HEK293 (cell line): ENCODE results near the gene KSR1.

ENCODE experiments used
- CTCF ChIA-PET: fragments of 350-600 bp; formaldehyde crosslinking; extraction: SDS; loops from one replicate; lab custom pipeline; 2021; ENCODE audit warnings: antibody characterized with exemption; lab: Yijun Ruan, JAX
- POLR2A ChIA-PET: fragments of 300-600 bp; formaldehyde crosslinking; extraction: SDS; loops from one replicate; lab custom pipeline; 2020; ENCODE audit warnings: antibody characterized with exemption, inconsistent platforms; lab: Yijun Ruan, JAX
- H3K27ac ChIP-seq: fragments of 200-500 bp; sonication (Bioruptor generic); 2 replicates; pipeline ENCODE4 v1.5.1; 2014; ENCODE audit warnings: low read depth, low read length, control low read depth, inconsistent platforms; ENCODE audit errors: extremely low read depth
- H3K36me3 ChIP-seq, 2 experiments: fragments of 200-500 bp in 1 of 2; sonication (Bioruptor generic) in 1 of 2; 1 replicate in 1 of 2; 2 replicates in 1 of 2; pipeline ENCODE4 v1.5.1; 2014 to 2017; ENCODE audit warnings: inconsistent platforms in 2 of 2, low read length in 2 of 2; ENCODE audit not compliant: control insufficient read depth in 2 of 2, insufficient read depth in 1 of 2
- H3K4me1 ChIP-seq: fragments of 200-500 bp; sonication (Bioruptor generic); 2 replicates; pipeline ENCODE4 v1.5.1; 2014; ENCODE audit warnings: mild to moderate bottlenecking, low read length, inconsistent platforms; ENCODE audit not compliant: control insufficient read depth, insufficient read depth
- H3K4me3 ChIP-seq: 2 replicates; pipeline ENCODE4 v1.5.1; 2011; ENCODE audit warnings: low read depth, mild to moderate bottlenecking, control low read depth, low read length, moderate library complexity
- H3K9me3 ChIP-seq: fragments of 200-500 bp; sonication (Bioruptor generic); 2 replicates; pipeline ENCODE4 v1.5.1; 2014; ENCODE audit warnings: low read depth, low read length, inconsistent platforms; ENCODE audit not compliant: control insufficient read depth, insufficient read depth
- GLI4 ChIP-seq: fragments of 450-650 bp; formaldehyde crosslinking; IDR thresholded peaks from 2 replicates; pipeline ENCODE4 v1.5.1; 2016; ENCODE audit warnings: missing biosample characterization, missing genetic modification characterization
- GLIS1 ChIP-seq: fragments of 450-650 bp; formaldehyde crosslinking; IDR thresholded peaks from 2 replicates; pipeline ENCODE4 v1.5.1; 2016; ENCODE audit warnings: missing biosample characterization, missing genetic modification characterization
- PRDM1 ChIP-seq: fragments of 450-650 bp; formaldehyde crosslinking; IDR thresholded peaks from 2 replicates; pipeline ENCODE4; 2016; ENCODE audit warnings: missing biosample characterization, missing genetic modification characterization
- ZIC2 ChIP-seq: fragments of 450-650 bp; formaldehyde crosslinking; IDR thresholded peaks from 2 replicates; pipeline ENCODE4 v1.5.1; 2016; ENCODE audit warnings: missing biosample characterization, missing genetic modification characterization
- ZNF10 ChIP-seq: fragments of 450-650 bp; formaldehyde crosslinking; IDR thresholded peaks from 2 replicates; pipeline ENCODE4 v1.5.1; 2017; ENCODE audit warnings: missing biosample characterization, missing genetic modification characterization
- ZNF114 ChIP-seq: fragments of 450-650 bp; formaldehyde crosslinking; IDR thresholded peaks from 2 replicates; pipeline ENCODE4 v1.5.0; 2017; ENCODE audit warnings: missing biosample characterization, missing genetic modification characterization
- ZNF335 ChIP-seq: fragments of 450-650 bp; formaldehyde crosslinking; conservative IDR thresholded peaks from 2 replicates; pipeline ENCODE4 v1.5.1; 2016; ENCODE audit warnings: missing biosample characterization, missing genetic modification characterization
- ZNF433 ChIP-seq: fragments of 450-650 bp; formaldehyde crosslinking; IDR thresholded peaks from 2 replicates; pipeline ENCODE4 v1.5.1; 2016; ENCODE audit warnings: missing biosample characterization, missing genetic modification characterization, low read depth
- ZNF600 ChIP-seq: fragments of 450-650 bp; formaldehyde crosslinking; IDR thresholded peaks from 2 replicates; pipeline ENCODE4 v1.5.1; 2016; ENCODE audit warnings: missing biosample characterization, missing genetic modification characterization
- TF ChIP-seq, protein P1 (sequence below): fragments of 450-650 bp; formaldehyde crosslinking; IDR thresholded peaks from 2 replicates; pipeline ENCODE4 v1.5.1; 2016; ENCODE audit warnings: missing biosample characterization, missing genetic modification characterization
- TF ChIP-seq, protein P2 (sequence below): fragments of 450-650 bp; formaldehyde crosslinking; IDR thresholded peaks from 2 replicates; pipeline ENCODE4 v1.5.1; 2016; ENCODE audit warnings: missing biosample characterization, missing genetic modification characterization
- TF ChIP-seq, protein P3 (sequence below): fragments of 450-650 bp; formaldehyde crosslinking; IDR thresholded peaks from 2 replicates; pipeline ENCODE4 v1.5.1; 2016; ENCODE audit warnings: missing biosample characterization, missing genetic modification characterization
- TF ChIP-seq, protein P4 (sequence below): fragments of 450-650 bp; formaldehyde crosslinking; IDR thresholded peaks from 2 replicates; pipeline ENCODE4 v1.5.1; 2016; ENCODE audit warnings: missing biosample characterization, missing genetic modification characterization
- TF ChIP-seq, protein P5 (sequence below): fragments of 450-650 bp; formaldehyde crosslinking; IDR thresholded peaks from 2 replicates; pipeline ENCODE4 v1.5.1; 2016; ENCODE audit warnings: missing biosample characterization, missing genetic modification characterization
- TF ChIP-seq, protein P6 (sequence below): fragments of 450-650 bp; formaldehyde crosslinking; IDR thresholded peaks from 2 replicates; pipeline ENCODE4 v1.5.1; 2017; ENCODE audit warnings: missing biosample characterization, mild to moderate bottlenecking, missing genetic modification characterization, moderate library complexity

KSR1 gene

DNA sequence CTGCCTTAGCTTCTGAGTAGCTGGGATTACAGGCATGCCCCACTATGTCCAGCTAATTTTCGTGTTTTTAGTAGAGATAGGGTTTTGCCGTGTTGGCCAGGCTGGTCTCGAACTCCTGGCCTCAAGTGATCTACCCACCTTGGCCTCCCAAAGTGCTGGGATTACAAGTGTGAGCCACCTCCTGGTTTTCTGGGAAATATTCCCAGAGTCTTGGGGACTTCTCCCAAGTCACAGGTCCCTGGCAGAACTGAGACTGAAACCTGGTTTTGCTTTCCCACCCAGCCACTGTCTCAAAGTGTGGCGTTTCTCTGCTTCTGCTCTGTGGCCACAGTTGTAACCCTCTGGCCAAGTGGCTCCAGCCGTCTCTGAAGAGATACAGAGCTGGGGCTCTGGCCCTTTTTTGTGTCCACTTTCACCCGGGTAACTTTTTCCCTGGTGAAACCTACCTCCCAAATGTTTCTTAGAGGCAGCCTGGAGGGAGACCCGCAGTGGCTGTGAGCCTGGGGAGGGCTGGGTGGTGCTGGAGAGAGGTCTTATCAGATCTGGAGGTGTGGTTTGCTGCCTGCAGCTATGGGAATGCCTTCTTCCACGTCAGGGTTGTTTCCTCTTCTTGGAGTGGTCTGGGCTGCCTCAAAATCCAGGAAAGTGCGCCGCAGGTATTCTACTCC is 5.1 kb downstream of the KSR1 start:
- CTCF ChIA-PET: interaction anchor here (0.6 to 5.9 kb wide), 8 partner anchors 8 to 224 kb away, joined by 3 to 40 read pairs (median 4); no protein-coding TSS in a partner anchor

More for the DNA sequence above, 5.1 kb downstream of the KSR1 start:
- POLR2A ChIA-PET: interaction anchor here (0.9 to 1.9 kb wide), 3 partner anchors 11 to 166 kb away, joined by 3 to 8 read pairs (median 3); no protein-coding TSS in a partner anchor
- H3K27ac ChIP-seq: no peak overlapping the region
- TF ChIP-seq ZNF600 (tag by site-specific recombination) (peak; percentile 52; the same call in 1 of the 2 replicates), PRDM1 (tag by site-specific recombination) (peak; percentile 79), ZNF10 (tag by site-specific recombination) (no peak), ZIC2 (peak; percentile 76; the same call in 1 of the 2 replicates), ZNF114 (tag by site-specific recombination) (no peak), GLIS1 (tag by site-specific recombination) (peak; percentile 65), ZNF433 (tag by site-specific recombination) (no peak), GLI4 (tag by site-specific recombination) (no peak), ZNF335 (no peak)
- TF ChIP-seq, protein P1, sequence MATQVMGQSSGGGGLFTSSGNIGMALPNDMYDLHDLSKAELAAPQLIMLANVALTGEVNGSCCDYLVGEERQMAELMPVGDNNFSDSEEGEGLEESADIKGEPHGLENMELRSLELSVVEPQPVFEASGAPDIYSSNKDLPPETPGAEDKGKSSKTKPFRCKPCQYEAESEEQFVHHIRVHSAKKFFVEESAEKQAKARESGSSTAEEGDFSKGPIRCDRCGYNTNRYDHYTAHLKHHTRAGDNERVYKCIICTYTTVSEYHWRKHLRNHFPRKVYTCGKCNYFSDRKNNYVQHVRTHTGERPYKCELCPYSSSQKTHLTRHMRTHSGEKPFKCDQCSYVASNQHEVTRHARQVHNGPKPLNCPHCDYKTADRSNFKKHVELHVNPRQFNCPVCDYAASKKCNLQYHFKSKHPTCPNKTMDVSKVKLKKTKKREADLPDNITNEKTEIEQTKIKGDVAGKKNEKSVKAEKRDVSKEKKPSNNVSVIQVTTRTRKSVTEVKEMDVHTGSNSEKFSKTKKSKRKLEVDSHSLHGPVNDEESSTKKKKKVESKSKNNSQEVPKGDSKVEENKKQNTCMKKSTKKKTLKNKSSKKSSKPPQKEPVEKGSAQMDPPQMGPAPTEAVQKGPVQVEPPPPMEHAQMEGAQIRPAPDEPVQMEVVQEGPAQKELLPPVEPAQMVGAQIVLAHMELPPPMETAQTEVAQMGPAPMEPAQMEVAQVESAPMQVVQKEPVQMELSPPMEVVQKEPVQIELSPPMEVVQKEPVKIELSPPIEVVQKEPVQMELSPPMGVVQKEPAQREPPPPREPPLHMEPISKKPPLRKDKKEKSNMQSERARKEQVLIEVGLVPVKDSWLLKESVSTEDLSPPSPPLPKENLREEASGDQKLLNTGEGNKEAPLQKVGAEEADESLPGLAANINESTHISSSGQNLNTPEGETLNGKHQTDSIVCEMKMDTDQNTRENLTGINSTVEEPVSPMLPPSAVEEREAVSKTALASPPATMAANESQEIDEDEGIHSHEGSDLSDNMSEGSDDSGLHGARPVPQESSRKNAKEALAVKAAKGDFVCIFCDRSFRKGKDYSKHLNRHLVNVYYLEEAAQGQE (tag by site-specific recombination): 0 out of 2 replicates have a peak, but pooled peaks have one; percentile 23
- TF ChIP-seq, protein P2, sequence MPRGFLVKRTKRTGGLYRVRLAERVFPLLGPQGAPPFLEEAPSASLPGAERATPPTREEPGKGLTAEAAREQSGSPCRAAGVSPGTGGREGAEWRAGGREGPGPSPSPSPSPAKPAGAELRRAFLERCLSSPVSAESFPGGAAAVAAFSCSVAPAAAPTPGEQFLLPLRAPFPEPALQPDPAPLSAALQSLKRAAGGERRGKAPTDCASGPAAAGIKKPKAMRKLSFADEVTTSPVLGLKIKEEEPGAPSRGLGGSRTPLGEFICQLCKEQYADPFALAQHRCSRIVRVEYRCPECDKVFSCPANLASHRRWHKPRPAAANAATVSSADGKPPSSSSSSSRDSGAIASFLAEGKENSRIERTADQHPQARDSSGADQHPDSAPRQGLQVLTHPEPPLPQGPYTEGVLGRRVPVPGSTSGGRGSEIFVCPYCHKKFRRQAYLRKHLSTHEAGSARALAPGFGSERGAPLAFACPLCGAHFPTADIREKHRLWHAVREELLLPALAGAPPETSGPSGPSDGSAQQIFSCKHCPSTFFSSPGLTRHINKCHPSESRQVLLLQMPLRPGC: 0 out of 2 replicates have a peak, but pooled peaks have one; percentile 12
- TF ChIP-seq, protein P3, sequence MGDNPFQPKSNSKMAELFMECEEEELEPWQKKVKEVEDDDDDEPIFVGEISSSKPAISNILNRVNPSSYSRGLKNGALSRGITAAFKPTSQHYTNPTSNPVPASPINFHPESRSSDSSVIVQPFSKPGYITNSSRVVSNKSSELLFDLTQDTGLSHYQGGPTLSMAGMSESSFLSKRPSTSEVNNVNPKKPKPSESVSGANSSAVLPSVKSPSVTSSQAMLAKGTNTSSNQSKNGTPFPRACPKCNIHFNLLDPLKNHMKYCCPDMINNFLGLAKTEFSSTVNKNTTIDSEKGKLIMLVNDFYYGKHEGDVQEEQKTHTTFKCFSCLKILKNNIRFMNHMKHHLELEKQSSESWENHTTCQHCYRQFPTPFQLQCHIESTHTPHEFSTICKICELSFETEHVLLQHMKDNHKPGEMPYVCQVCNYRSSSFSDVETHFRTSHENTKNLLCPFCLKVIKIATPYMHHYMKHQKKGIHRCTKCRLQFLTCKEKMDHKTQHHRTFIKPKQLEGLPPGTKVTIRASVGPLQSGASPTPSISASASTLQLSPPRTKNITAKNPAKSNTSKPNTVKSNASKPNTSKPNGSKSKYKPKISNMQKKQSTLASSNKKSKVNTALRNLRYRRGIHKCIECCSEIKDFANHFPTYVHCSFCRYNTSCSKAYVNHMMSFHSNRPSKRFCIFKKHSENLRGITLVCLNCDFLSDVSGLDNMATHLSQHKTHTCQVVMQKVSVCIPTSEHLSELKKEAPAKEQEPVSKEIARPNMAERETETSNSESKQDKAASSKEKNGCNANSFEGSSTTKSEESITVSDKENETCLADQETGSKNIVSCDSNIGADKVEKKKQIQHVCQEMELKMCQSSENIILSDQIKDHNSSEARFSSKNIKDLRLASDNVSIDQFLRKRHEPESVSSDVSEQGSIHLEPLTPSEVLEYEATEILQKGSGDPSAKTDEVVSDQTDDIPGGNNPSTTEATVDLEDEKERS (tag by site-specific recombination): no peak
- TF ChIP-seq, protein P4, sequence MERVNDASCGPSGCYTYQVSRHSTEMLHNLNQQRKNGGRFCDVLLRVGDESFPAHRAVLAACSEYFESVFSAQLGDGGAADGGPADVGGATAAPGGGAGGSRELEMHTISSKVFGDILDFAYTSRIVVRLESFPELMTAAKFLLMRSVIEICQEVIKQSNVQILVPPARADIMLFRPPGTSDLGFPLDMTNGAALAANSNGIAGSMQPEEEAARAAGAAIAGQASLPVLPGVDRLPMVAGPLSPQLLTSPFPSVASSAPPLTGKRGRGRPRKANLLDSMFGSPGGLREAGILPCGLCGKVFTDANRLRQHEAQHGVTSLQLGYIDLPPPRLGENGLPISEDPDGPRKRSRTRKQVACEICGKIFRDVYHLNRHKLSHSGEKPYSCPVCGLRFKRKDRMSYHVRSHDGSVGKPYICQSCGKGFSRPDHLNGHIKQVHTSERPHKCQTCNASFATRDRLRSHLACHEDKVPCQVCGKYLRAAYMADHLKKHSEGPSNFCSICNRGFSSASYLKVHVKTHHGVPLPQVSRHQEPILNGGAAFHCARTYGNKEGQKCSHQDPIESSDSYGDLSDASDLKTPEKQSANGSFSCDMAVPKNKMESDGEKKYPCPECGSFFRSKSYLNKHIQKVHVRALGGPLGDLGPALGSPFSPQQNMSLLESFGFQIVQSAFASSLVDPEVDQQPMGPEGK: no peak; the same call in 1 of the 2 replicates
- TF ChIP-seq, protein P5, sequence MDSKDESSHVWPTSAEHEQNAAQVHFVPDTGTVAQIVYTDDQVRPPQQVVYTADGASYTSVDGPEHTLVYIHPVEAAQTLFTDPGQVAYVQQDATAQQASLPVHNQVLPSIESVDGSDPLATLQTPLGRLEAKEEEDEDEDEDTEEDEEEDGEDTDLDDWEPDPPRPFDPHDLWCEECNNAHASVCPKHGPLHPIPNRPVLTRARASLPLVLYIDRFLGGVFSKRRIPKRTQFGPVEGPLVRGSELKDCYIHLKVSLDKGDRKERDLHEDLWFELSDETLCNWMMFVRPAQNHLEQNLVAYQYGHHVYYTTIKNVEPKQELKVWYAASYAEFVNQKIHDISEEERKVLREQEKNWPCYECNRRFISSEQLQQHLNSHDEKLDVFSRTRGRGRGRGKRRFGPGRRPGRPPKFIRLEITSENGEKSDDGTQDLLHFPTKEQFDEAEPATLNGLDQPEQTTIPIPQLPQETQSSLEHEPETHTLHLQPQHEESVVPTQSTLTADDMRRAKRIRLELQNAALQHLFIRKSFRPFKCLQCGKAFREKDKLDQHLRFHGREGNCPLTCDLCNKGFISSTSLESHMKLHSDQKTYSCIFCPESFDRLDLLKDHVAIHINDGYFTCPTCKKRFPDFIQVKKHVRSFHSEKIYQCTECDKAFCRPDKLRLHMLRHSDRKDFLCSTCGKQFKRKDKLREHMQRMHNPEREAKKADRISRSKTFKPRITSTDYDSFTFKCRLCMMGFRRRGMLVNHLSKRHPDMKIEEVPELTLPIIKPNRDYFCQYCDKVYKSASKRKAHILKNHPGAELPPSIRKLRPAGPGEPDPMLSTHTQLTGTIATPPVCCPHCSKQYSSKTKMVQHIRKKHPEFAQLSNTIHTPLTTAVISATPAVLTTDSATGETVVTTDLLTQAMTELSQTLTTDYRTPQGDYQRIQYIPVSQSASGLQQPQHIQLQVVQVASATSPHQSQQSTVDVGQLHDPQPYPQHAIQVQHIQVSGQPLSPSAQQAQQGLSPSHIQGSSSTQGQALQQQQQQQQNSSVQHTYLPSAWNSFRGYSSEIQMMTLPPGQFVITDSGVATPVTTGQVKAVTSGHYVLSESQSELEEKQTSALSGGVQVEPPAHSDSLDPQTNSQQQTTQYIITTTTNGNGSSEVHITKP: peak; percentile 84
- TF ChIP-seq, protein P6, sequence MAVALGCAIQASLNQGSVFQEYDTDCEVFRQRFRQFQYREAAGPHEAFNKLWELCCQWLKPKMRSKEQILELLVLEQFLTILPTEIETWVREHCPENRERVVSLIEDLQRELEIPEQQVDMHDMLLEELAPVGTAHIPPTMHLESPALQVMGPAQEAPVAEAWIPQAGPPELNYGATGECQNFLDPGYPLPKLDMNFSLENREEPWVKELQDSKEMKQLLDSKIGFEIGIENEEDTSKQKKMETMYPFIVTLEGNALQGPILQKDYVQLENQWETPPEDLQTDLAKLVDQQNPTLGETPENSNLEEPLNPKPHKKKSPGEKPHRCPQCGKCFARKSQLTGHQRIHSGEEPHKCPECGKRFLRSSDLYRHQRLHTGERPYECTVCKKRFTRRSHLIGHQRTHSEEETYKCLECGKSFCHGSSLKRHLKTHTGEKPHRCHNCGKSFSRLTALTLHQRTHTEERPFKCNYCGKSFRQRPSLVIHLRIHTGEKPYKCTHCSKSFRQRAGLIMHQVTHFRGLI (tag by site-specific recombination): no peak
- H3K9me3 ChIP-seq: no peaks in the 10 kb centered on the region
- no peak overlapping the region for H3K4me3 ChIP-seq
- peaks cover 15% of the 10 kb centered on the region for H3K4me1 ChIP-seq
- no peaks in the 10 kb centered on the region for H3K36me3 ChIP-seq
